HG02840 (cell line): ENCODE results near the gene MICAL3.
"Not testable (repeated sequence)": the region's sequence is repeated elsewhere in the genome, so short reads cannot be mapped to it uniquely, and the experiment has no call there.

Experiments used
- ATAC-seq: cut with Tn5 transposase; IDR thresholded peaks from one replicate; pipeline ENCODE4 v1.9.1; 2021; ENCODE audit warnings: mild to moderate bottlenecking, moderate library complexity, moderate number of reproducible peaks; ENCODE audit not compliant: unreplicated experiment, low FRiP score

The MICAL3 gene

GRCh38 chr22:17897426-17897825 lies 126.9 kb downstream of the MICAL3 start:
- no peak for ATAC-seq

GRCh38 chr22:17896586-17896985 lies 127.8 kb downstream of the MICAL3 start:
- no peak for ATAC-seq

- ATAC-seq, result no peak
Observed at GRCh38 chr22:17893900-17894535, 130.3 kb downstream of the MICAL3 start.

DNA sequence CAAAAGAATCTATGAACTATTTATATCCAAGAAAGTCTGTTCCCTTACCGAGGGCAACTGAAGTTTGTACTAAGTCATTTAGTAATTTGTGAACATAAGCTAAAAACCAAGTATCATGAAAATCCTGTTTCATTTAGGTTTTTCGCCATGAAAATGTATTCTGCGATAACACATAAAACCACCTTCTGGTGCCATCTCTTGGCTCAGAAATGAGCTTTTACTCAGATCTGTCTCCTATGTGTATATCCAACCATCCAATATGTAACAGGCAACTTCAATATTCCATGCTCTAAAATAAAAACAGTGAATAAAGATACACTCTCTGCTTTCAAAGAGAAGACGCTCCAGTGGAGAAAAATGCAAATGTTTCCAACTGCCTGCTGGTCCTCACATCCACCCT lies 132.0 kb downstream of the MICAL3 start:
- ATAC-seq, result no peak

- ATAC-seq, result no peak
Observed at GRCh38 chr22:17891481-17892167, 132.7 kb downstream of the MICAL3 start.

GRCh38 chr22:17890892-17891291 lies 133.5 kb downstream of the MICAL3 start:
- no peak for ATAC-seq

- ATAC-seq, result no peak
Observed at GRCh38 chr22:17890245-17890671, 134.1 kb downstream of the MICAL3 start.

GRCh38 chr22:17888855-17889254 lies 135.5 kb downstream of the MICAL3 start:
- ATAC-seq, result no peak

GRCh38 chr22:17888439-17888838 lies 135.9 kb downstream of the MICAL3 start:
- no peak for ATAC-seq

DNA sequence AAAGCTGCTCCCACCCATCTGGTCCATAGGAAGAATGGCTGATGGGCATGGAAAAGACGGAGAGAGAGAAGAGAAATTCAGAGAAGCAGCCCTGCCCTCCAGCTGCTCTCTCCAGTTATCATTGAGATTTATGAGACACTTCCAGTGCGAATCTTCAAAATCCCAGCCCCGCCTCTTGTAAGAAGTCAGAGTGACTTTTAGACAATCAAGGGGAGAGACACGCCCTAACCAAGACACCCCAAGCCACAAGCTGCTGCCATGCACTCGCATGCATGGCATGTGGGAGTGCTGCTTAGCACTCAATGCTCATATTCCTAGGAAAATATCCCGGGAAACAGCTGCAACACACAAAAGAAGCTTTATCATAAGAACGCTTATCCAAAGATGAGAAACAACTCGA lies 139.5 kb downstream of the MICAL3 start:
- ATAC-seq, result no peak

- no peak for ATAC-seq
Observed at GRCh38 chr22:17884084-17884483, 140.3 kb downstream of the MICAL3 start.

GRCh38 chr22:17883356-17883755 lies 141.0 kb downstream of the MICAL3 start:
- ATAC-seq, result no peak

GRCh38 chr22:17882727-17883126 lies 141.6 kb downstream of the MICAL3 start:
- no peak for ATAC-seq

GRCh38 chr22:17882162-17882561 lies 142.2 kb downstream of the MICAL3 start:
- no peak for ATAC-seq

GRCh38 chr22:17881366-17881765 lies 143.0 kb downstream of the MICAL3 start:
- ATAC-seq, result no peak

GRCh38 chr22:17880468-17880867 lies 143.9 kb downstream of the MICAL3 start:
- ATAC-seq, result no peak

DNA sequence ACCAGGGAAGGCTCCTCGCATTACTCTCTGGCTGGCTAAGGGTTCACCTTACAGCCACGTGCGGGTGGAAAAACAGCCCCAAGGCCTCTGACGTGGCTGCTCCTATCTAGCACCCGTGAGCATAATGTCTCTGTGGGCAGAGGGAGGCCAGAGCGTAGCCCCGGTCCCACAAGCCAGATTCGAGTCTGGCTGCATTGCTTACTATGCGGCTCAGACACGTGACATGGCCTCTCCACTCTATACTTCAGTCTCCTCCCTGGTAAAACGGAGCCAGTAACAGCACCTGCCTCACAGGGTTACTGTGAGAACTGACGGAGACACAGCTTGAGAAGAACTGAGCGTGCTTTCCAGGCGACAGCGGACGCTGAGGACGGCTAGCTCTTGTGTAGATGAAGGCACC lies 144.3 kb downstream of the MICAL3 start:
- no peak for ATAC-seq

GRCh38 chr22:17878941-17879340 lies 145.4 kb downstream of the MICAL3 start:
- no peak for ATAC-seq

DNA sequence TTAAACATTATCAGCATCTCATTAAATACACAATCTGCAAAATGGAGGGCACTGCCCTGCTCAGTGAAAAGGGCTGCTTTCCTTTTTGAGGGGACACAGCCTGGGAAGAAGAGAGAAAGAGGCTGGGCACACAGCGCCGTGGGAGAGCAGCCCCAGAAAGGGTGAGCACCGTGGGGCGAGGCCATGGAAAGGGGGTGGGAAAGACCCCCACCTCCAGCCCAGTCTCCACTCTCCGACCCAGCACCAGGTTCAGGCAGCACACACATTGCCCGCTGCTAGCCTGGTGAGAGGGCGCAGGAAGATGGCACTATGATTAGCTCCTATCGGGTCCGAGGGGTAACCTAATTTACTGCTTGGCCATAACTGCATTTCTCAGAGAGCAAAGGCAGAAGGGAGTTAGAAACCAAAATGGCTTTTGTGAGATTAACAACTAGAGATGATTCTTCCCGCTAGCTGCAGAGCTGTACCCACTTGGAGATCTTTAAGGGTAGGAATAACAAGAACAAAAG lies 146.1 kb downstream of the MICAL3 start:
- ATAC-seq, result no peak

DNA sequence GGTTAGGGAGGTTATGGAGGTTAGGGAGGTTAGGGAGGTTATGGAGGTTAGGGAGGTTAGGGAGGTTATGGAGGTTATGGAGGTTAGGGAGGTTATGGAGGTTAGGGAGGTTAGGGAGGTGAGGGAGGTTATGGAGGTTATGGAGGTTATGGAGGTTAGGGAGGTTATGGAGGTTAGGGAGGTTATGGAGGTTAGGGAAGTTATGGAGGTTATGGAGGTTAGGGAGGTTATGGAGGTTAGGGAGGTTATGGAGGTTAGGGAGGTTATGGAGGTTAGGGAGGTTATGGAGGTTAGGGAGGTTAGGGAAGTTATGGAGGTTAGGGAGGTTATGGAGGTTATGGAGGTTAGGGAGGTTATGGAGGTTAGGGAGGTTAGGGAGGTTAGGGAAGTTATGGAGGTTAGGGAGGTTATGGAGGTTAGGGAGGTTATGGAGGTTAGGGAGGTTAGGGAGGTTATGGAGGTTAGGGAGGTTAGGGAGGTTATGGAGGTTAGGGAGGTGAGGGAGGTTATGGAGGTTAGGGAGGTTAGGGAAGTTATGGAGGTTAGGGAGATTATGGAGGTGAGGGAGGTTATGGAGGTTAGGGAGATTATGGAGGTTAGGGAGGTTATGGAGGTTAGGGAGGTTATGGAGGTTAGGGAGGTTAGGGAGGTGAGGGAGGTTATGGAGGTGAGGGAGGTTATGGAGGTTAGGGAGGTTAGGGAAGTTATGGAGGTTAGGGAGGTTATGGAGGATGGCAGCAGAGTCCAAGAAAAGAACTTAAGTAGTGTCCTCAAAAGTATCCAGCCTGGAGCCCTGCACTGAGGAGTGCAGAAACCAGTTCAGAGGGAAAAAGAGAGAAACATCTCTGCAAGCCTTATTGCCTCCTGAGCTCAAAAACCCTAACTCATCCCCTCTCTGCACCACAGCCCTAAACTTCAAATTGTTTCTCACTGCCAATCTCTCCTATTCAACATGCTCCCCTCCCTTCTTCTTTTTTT lies 147.2 kb downstream of the MICAL3 start:
- ATAC-seq, result not testable (repeated sequence)

DNA sequence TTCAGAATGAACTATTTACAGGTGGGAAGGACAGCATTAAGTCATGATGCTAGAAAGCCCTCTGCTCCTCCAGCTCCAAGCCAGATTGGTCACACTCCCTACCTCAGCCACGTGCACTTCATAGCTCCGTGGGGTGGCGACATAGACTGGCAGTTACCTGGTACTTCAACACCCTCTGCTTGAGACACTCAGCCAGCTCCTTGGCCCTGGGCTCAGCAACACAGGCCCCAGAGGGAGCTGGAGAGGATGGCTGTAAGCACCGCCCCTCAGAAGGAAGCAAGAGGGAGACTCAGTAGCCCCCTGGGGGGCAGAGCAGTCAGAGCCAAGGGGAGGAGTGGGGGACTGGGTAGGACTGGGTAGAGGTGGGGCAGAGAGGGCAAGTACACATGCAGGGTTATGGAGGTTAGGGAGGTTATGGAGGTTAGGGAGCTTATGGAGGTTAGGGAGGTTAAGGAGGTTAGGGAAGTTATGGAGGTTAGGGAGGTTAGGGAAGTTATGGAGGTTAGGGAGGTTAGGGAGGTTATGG lies 148.0 kb downstream of the MICAL3 start:
- no peak for ATAC-seq
